Measurements from ENCODE around the gene CALML4.

Gene CALML4

DNA sequence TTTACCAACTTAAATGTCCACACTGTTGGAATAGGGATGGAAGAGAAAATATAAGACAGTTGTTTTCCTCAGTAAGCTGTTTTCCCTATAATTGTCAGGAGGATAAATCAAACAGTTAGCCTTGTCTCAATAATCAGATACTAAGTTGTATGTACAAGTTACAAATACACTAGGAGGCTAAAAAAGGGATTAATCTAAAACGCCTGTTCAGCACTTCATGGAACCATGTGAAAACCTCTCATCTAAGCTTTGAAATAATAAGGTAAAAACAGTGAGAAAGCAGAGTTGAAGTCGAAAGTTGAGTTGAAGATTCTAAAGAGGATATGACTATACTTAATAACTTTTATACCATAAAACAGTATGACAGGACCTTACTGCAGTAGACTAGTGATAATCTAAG, 62.0 kb downstream of the CALML4 start:
- DNase-seq (ENCODE audit: low spot score) (no peak), ATAC-seq (ENCODE audit: low read depth) (no peak)
- peaks cover 45% of the 10 kb centered on the region for H3K36me3 ChIP-seq (ENCODE audit: low read depth)
- no peaks in the 10 kb centered on the region for H3K9me3 ChIP-seq (ENCODE audit: severe bottlenecking)
- no peak overlapping the region for H3K27ac ChIP-seq (ENCODE audit: poor library complexity, severe bottlenecking)
- H3K4me3 ChIP-seq (ENCODE audit: severe bottlenecking): no peak overlapping the region
- TF ChIP-seq, protein P1, sequence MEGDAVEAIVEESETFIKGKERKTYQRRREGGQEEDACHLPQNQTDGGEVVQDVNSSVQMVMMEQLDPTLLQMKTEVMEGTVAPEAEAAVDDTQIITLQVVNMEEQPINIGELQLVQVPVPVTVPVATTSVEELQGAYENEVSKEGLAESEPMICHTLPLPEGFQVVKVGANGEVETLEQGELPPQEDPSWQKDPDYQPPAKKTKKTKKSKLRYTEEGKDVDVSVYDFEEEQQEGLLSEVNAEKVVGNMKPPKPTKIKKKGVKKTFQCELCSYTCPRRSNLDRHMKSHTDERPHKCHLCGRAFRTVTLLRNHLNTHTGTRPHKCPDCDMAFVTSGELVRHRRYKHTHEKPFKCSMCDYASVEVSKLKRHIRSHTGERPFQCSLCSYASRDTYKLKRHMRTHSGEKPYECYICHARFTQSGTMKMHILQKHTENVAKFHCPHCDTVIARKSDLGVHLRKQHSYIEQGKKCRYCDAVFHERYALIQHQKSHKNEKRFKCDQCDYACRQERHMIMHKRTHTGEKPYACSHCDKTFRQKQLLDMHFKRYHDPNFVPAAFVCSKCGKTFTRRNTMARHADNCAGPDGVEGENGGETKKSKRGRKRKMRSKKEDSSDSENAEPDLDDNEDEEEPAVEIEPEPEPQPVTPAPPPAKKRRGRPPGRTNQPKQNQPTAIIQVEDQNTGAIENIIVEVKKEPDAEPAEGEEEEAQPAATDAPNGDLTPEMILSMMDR (IDR thresholded peaks at IDR 0.05; ENCODE audit: poor library complexity, severe bottlenecking): no peak
- H3K4me1 ChIP-seq (ENCODE audit: insufficient read depth, poor library complexity, severe bottlenecking): peaks cover 13% of the 10 kb centered on the region
- no peaks in the 10 kb centered on the region for H3K27me3 ChIP-seq (ENCODE audit: insufficient read depth, poor library complexity, severe bottlenecking)

Measured in RWPE2 (cell line).